Glutamatergic neuron (in vitro differentiated cells): Measurements from ENCODE around the gene IGFBP5. TPM values are rescaled to one million over a fixed set of nuclear protein-coding genes. Genes with fewer than 3 reads are reported as not detected.

Experiments used
- DNase-seq: peaks from one replicate; pipeline ENCODE4 v3.0.0; 2022
- H3K27ac Mint-ChIP-seq: one replicate; pipeline ENCODE4 v1.8.0; 2020; ENCODE audit warnings: mild to moderate bottlenecking, mixed read lengths, inconsistent platforms; ENCODE audit not compliant: unreplicated experiment
- H3K27me3 Mint-ChIP-seq: one replicate; pipeline ENCODE4 v1.8.0; 2020; ENCODE audit warnings: mild to moderate bottlenecking, moderate library complexity, mixed read lengths, inconsistent platforms; ENCODE audit not compliant: unreplicated experiment
- H3K36me3 Mint-ChIP-seq: one replicate; pipeline ENCODE4 v1.8.0; 2020; ENCODE audit warnings: mild to moderate bottlenecking, mixed read lengths, inconsistent platforms; ENCODE audit not compliant: unreplicated experiment
- H3K4me1 Mint-ChIP-seq: one replicate; pipeline ENCODE4 v1.8.0; 2020; ENCODE audit warnings: mild to moderate bottlenecking, low read depth, mixed read lengths, inconsistent platforms; ENCODE audit not compliant: unreplicated experiment
- H3K4me3 Mint-ChIP-seq: one replicate; pipeline ENCODE4 v1.8.0; 2020; ENCODE audit warnings: mild to moderate bottlenecking, mixed read lengths, inconsistent platforms; ENCODE audit not compliant: unreplicated experiment
- H3K9me3 Mint-ChIP-seq: one replicate; pipeline ENCODE4 v1.8.0; 2020; ENCODE audit warnings: mild to moderate bottlenecking, moderate library complexity, mixed read lengths, inconsistent platforms; ENCODE audit not compliant: unreplicated experiment
- total RNA-seq: library from RNA; stranded (reverse); fragmentation: NEBNext Ultra II Directional; extraction: Animal tissue kit (Norgen Biotek cat#: 25700); gene quantifications from one replicate; pipeline ENCODE4 v1.2.1, GENCODE V29; 2021; ENCODE audit not compliant: unreplicated experiment
- TF ChIP-seq, protein P1 (sequence below): fragments of 200-600 bp; sonication (generic); IDR thresholded peaks from one replicate; pipeline ENCODE4 v1.5.0; 2021; ENCODE audit not compliant: partially characterized antibody, unreplicated experiment

IGFBP5 gene
- total RNA-seq, 1 donor from 2014 or later = 0.51 TPM

DNA sequence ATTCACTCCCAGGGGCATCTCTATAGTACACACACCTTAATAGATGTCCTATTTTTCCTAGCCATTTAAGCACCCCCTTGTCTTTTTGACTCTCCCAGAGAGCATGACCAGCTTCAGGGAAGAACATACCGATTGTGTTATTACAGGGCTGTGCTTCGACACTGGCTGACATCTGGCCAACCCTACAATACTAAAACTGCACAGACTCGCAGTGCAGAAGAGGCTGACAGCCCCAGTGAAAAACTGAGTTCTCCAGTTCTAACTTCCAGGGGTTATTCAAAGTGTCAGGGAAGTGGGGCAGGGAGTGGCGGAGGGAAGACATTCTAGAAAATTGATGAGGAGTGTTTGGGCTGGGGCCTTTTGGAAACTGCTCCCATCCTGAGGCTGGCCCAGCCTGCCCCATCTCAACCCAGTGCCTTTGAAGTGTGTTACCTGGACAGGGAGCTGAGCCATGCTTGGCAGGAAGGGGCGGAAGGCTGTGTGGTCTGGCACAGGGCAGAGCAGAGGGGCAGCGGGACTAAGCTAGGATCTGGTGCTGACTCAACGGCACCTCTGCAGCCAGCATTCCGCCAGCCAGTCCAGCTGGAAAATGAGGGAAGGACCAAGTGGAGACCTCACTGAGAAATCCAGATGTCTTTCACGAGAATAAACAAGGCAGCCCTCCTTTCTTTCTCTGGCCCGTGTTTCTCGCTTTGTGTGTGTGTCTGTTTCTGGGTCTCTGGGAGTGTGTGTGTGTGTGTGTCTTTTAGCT lies 15.4 kb upstream of the IGFBP5 start:
- Mint-ChIP-seq H3K27me3 (no peaks in the 10 kb centered on the region), H3K4me1 (no peaks in the 10 kb centered on the region), H3K36me3 (no peaks in the 10 kb centered on the region), H3K4me3 (no peak overlapping the region), H3K9me3 (peaks cover 1% of the 10 kb centered on the region), H3K27ac (no peak overlapping the region)
- no peak for DNase-seq
- TF ChIP-seq, protein P1, sequence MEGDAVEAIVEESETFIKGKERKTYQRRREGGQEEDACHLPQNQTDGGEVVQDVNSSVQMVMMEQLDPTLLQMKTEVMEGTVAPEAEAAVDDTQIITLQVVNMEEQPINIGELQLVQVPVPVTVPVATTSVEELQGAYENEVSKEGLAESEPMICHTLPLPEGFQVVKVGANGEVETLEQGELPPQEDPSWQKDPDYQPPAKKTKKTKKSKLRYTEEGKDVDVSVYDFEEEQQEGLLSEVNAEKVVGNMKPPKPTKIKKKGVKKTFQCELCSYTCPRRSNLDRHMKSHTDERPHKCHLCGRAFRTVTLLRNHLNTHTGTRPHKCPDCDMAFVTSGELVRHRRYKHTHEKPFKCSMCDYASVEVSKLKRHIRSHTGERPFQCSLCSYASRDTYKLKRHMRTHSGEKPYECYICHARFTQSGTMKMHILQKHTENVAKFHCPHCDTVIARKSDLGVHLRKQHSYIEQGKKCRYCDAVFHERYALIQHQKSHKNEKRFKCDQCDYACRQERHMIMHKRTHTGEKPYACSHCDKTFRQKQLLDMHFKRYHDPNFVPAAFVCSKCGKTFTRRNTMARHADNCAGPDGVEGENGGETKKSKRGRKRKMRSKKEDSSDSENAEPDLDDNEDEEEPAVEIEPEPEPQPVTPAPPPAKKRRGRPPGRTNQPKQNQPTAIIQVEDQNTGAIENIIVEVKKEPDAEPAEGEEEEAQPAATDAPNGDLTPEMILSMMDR = no peak

DNA sequence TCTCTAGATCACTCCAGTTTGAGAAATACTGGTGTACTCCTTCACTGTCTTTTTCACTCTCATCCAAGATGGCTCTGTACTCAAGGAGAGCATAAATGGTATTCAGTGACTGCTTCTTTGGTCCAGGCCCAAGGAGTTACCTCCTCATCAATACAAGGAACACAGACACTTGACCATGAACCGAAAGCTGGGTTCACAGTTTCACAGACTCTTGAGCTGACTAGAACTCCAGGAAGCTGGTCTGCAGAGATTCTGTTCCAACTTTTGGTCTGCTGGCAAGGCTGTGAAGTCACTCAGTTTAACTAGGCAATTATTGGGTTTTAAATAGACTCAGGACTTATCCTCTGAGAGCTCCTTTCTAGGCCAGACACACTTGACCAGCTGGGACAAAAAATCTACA lies 7.4 kb upstream of the IGFBP5 start:
- Mint-ChIP-seq H3K27ac (no peak overlapping the region), H3K4me1 (peaks cover 2% of the 10 kb centered on the region), H3K36me3 (no peaks in the 10 kb centered on the region), H3K9me3 (no peaks in the 10 kb centered on the region), H3K27me3 (no peaks in the 10 kb centered on the region), H3K4me3 (no peak overlapping the region)
- TF ChIP-seq, protein P1 = no peak
- no peak for DNase-seq

DNA sequence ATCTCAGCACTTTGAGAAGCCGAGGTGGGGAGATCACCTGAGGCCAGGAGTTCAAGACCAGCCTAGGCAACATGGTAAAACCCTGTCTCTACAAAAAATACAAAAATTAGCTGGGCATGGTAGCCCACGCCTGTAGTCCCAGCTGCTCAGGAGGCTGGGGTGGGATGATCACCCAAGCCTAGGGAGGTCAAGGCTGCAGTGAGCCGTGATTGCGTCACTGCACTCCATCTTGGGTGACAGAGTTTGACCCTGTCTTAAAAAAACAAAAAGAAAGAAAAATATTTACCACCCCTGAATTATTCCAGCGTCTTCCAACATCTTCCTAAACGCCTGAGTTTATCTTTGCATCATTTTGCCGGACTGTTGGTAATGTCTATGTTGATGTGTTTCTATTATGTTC lies 6.2 kb upstream of the IGFBP5 start:
- DNase-seq = no peak
- TF ChIP-seq, protein P1 = no peak
- no peaks in the 10 kb centered on the region for H3K27me3 Mint-ChIP-seq
- H3K27ac Mint-ChIP-seq = no peak overlapping the region
- H3K9me3 Mint-ChIP-seq = no peaks in the 10 kb centered on the region
- no peaks in the 10 kb centered on the region for H3K36me3 Mint-ChIP-seq
- peaks cover 7% of the 10 kb centered on the region for H3K4me1 Mint-ChIP-seq
- no peak overlapping the region for H3K4me3 Mint-ChIP-seq

- Mint-ChIP-seq H3K4me3 (no peak overlapping the region), H3K9me3 (no peaks in the 10 kb centered on the region), H3K27me3 (peaks cover 4% of the 10 kb centered on the region), H3K27ac (no peak overlapping the region), H3K4me1 (peaks cover 7% of the 10 kb centered on the region), H3K36me3 (no peaks in the 10 kb centered on the region)
- DNase-seq = no peak
- TF ChIP-seq, protein P1 = no peak
Observed at GRCh38 chr2:216700781-216701180, 5.4 kb upstream of the IGFBP5 start.

DNA sequence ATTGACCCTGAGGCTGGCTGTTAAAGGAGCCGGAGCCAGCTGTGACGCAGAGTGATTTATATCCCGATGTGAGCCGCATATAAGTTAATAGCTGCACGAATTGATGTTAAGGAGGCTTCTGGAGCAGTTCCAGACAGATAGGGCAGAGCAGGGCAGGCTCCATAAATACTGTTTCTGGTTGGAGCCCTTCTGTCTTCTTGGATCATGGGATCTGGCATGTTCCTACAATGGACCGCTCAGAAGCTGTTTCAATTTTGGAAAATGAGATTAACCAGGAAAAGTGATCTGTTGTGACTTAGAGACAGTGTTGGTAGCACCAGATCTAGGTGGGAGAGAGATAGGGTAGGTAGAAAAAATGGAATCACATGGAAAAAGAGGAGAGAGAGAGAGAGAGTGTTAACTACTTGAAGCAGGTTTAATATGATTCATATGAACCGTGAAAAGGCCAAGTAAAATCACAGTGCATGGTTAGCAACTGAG lies 4.8 kb upstream of the IGFBP5 start:
- Mint-ChIP-seq H3K27me3 (peaks cover 5% of the 10 kb centered on the region), H3K9me3 (no peaks in the 10 kb centered on the region), H3K36me3 (no peaks in the 10 kb centered on the region), H3K4me1 (peaks cover 7% of the 10 kb centered on the region), H3K27ac (no peak overlapping the region), H3K4me3 (no peak overlapping the region)
- TF ChIP-seq, protein P1 = no peak
- DNase-seq = no peak
